HL-60 (cell line): Measurements from ENCODE around the gene TBC1D22A.

Experiments
- DNase-seq, 2 experiments: peaks; one replicate each; pipeline ENCODE4 v3.0.0-alpha.2; 2010 to 2020; ENCODE audit warnings: low read depth in 1 of 2, low spot score in 1 of 2
- H3K27ac ChIP-seq: fragments of 250-450 bp; sonication (Bioruptor Pico); replicated peaks from 2 replicates; pipeline ENCODE4 v1.5.1; 2020; ENCODE audit warnings: mild to moderate bottlenecking, moderate library complexity
- H3K27me3 ChIP-seq: fragments of 250-450 bp; sonication (Bioruptor Pico); 2 replicates; pipeline ENCODE4 v1.5.1; 2021; ENCODE audit warnings: mild to moderate bottlenecking, moderate library complexity; ENCODE audit not compliant: insufficient read depth, poor library complexity, severe bottlenecking
- H3K4me3 ChIP-seq: replicated peaks from 2 replicates; pipeline ENCODE4 v1.5.1; 2011; ENCODE audit warnings: mild to moderate bottlenecking, control low read depth, low read length; ENCODE audit not compliant: insufficient read depth
- CTCF ChIP-seq: IDR thresholded peaks from one replicate; pipeline ENCODE4 v1.5.1; 2011; ENCODE audit warnings: low read length, control low read depth, inconsistent platforms; ENCODE audit not compliant: insufficient read depth
- GABPA ChIP-seq: IDR thresholded peaks from 2 replicates; pipeline ENCODE4 v1.6.1; 2012; ENCODE audit warnings: low read depth
- POLR2AphosphoS5 ChIP-seq: IDR thresholded peaks from 2 replicates; pipeline ENCODE4 v1.6.1; 2012; ENCODE audit warnings: low read depth
- REST ChIP-seq: IDR thresholded peaks from 2 replicates; pipeline ENCODE4 v1.6.1; 2012; ENCODE audit warnings: low read depth; ENCODE audit not compliant: insufficient replicate concordance
- SPI1 ChIP-seq: IDR thresholded peaks from 2 replicates; pipeline ENCODE4 v1.6.1; 2012; ENCODE audit warnings: low read depth, mild to moderate bottlenecking, borderline replicate concordance

TBC1D22A gene

DNA sequence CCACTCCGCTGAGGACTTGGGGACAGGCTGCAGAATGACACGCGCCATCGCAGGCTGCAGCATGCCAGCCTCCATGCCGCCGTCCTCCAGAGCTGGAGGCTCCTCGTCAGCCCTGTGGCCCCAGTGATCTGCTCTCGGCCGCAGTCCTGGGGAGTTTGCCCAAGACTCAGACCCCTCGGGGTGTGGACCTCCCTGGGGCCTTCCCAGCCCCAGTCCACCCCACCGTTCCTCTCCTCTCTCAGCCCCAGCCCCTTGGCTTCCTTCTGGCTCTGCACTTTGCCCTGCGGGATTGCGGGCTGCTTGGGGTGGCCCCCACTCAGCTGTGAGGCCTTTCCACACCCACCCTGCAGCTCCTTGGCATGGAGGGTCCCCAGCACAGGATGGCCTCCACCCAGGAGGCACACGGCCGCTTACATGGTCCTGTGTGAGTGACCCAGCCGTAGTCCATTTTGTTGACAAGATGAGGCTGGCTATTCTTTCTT lies 414.9 kb downstream of the TBC1D22A start:
- Histone ChIP-seq H3K27ac (no peak overlapping the region), H3K4me3 (no peak overlapping the region), H3K27me3 (no peaks in the 10 kb centered on the region)
- no peak for TF ChIP-seq SPI1
- no peak for TF ChIP-seq REST
- no peak for TF ChIP-seq POLR2AphosphoS5
- TF ChIP-seq GABPA = no peak
- TF ChIP-seq CTCF = no peak
- DNase-seq = no peak

- no peak overlapping the region for H3K27ac ChIP-seq
- DNase-seq = no peak
- TF ChIP-seq SPI1 (no peak), POLR2AphosphoS5 (no peak), CTCF (no peak)
- no peaks in the 10 kb centered on the region for H3K27me3 ChIP-seq
- no peak overlapping the region for H3K4me3 ChIP-seq
Observed at GRCh38 chr22:47178339-47178738, 415.9 kb downstream of the TBC1D22A start.

- no peak overlapping the region for H3K27ac ChIP-seq
- no peak for TF ChIP-seq SPI1
- TF ChIP-seq REST = no peak
- no peak for TF ChIP-seq GABPA
- TF ChIP-seq POLR2AphosphoS5 = no peak
- no peak for TF ChIP-seq CTCF
- DNase-seq = no peak
Observed at GRCh38 chr22:47180796-47181195, 418.3 kb downstream of the TBC1D22A start.

More at GRCh38 chr22:47180796-47181195, 418.3 kb downstream of the TBC1D22A start:
- Histone ChIP-seq H3K4me3 (no peak overlapping the region), H3K27me3 (no peaks in the 10 kb centered on the region)
